Umbilical cord (tissue), 2 donors: Measurements from ENCODE around the gene SHANK3. TPM values are rescaled to one million over a fixed set of nuclear protein-coding genes. Genes with fewer than 3 reads are reported as not detected.
A peak's percentile ranks its signal among the peaks of the same experiment; 100 is the strongest.

Source experiments
- DNase-seq: peaks from one replicate; pipeline ENCODE4 v3.0.0-alpha.2; 2015; ENCODE audit warnings: low spot score
- total RNA-seq: library from RNA; depleted of rRNA; stranded (reverse); fragments of >200 nt; gene quantifications from one replicate; pipeline ENCODE4 v1.2.3, GENCODE V29; 2014; ENCODE audit warnings: low replicate concordance; ENCODE audit not compliant: insufficient read depth

SHANK3 gene
- total RNA-seq, 1 donor from 2014 or later, result 0.96 TPM

- no peak for DNase-seq
Observed at GRCh38 chr22:50698546-50698945, 25.9 kb downstream of the SHANK3 start.

GRCh38 chr22:50699001-50699755, 26.6 kb downstream of the SHANK3 start:
- DNase-seq, result no peak

DNA sequence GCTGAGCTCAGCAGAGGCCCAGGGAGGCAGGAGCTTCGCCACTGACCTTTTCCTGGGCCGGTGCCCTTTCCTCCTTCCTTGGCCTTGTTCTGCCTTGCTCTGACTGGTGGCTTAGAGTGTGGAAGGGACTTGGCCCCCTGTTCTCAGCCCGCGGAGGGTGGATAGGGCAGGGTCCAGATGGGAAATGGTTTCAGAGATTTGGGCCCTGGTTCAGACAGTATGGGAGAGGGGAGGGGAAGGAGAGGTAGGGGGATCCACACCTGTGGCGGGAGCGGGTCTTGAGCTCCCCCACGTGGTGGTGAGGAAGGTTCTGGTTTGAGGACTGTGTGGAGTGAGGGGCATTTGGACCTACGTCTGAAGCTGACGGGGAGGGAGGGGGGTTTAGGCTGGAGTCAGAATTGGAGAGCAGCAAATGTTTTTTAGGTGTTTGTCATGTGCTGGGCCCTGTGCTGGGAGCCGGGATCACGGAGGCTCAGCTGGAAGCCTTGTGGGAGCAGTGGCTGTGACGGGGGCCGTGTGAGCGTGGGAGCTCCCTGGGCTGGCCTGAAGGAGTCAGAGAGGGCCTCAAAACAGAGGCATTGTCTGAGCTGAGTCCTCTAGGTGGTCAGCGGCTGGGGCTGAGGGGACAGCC, 27.2 kb downstream of the SHANK3 start:
- no peak for DNase-seq

DNA sequence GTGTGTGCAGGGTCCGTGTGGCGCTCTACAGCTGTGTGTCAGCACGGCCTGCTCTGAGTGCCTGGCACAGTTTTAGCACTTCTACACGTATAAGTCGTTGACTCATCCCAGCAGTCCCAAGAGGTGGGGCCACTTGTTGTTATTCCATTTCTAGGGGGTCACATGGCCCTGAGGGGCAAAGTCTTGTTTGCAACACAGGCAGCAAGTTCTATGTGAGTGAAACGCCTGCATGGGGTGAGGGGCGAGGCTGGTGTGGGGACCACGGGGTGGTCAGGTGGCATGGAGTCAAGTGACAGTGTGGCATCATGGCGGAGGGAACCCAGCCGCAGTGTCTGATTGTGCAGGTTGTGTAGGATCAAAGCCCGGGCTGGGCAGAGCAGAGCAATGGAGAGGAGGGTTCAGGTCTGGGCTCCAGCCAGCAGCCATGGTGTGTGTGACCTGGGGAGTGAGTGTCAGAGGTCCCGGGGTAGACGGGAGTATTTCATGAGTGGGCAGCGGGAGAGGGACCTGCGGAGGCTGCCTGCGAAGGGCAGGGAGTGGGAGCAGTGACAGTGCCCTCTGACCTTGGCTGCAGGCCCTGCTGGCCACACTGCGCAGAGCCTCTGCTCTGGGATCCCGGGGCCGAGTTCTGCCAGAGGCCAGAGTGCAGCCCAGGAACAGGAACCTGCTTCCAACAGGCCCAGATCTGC, 27.9 kb downstream of the SHANK3 start:
- no peak for DNase-seq

DNA sequence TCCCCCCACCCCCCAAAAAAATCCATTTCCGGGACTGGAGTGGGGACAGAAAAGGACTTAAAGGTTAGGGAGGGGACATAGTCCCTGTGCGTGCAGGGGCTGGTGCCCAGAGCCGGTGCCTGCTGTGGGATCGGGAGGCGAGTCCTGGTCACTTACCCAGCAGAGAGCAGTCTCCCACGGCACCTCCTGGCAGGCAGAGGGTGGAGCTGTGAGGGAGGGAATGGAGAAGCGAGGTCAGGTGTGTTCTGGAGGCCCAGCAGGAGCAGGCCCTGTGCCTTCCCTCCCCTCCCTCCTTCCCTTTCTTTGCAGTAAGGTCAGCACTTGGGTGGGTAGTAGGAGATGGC, 28.4 kb downstream of the SHANK3 start:
- no peak for DNase-seq

DNA sequence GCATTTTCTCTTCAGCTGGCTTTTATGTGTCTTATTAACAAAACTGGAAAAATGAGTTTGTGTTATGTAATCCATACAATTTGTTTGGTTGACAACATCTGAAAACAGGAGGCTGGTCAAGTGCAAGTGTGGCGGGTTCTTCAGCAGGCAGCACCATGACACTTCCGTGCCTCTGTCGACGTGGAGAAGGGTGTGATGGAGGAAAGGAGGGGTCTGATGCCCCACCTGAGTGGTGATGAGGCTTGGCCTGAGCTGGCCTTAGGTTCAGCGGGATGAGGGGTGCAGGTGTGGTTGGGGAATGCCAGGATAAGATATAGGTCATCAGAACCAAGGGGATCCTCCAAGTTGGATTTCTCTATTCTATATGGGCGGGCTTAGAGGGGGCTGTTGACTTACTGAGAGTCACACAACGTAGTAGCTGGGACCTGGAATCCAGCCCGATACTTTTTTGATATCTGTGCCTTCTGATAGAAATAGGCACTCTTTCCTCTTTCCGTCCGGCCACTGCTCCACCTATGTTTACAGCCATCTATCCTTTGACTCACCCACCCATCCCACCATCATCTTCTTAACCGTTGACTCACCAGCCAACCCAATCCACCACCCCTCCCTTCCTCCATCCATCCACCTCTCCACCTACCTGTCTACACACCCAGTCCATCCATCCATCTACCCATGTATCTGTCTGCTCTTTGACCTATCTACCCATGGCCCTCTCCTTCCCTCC, 29.0 kb downstream of the SHANK3 start:
- no peak for DNase-seq

DNA sequence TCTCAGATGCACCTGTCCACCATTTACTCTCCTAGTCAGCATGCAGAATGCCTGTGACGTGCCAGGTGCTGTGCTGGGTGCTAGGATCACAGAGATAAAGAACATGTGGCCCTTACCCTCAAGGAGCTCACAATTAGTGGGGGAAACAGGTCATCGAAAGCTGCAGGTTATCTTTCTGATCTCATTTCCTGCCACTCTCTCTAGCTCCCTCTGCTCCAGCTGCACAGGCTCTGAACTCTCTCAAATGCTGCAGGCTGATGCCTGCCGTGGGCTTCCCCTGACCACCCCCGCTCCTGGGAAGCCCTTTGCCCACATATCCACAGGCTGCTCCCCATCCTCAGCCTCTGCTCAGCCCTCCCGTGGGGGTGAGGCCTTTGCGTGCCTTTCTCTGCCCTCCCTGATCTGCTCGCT, 29.6 kb downstream of the SHANK3 start:
- DNase-seq, result no peak

GRCh38 chr22:50702821-50703725, 30.4 kb downstream of the SHANK3 start:
- DNase-seq, result no peak

- no peak for DNase-seq
Observed at GRCh38 chr22:50703726-50704509, 31.3 kb downstream of the SHANK3 start.

DNA sequence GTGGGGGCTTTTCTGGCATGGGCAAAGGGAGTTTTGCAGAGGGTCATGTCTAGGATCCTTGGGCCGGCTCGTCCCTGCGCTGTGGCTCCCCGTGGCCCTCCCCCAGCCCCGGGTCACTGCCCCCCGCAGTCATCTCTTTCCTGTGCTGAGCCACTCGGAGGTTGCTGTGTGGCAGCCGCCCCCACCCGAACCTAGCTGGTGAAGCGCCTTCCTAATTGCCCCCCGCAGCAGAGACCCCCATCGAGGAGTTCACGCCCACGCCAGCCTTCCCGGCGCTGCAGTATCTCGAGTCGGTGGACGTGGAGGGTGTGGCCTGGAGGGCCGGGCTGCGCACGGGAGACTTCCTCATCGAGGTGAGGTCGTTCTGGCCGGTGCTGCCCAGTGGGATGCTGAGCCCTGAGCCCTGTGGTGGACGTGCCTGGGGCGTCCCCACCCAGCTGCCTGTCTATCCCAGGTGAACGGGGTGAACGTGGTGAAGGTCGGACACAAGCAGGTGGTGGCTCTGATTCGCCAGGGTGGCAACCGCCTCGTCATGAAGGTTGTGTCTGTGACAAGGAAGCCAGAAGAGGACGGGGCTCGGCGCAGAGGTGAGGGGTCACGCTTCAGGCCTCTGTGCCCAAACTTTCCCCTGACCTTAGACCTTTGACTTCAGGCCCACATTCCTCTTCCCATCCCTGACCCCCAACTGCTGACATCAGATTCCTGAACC, 32.0 kb downstream of the SHANK3 start:
- DNase-seq, result no peak

DNA sequence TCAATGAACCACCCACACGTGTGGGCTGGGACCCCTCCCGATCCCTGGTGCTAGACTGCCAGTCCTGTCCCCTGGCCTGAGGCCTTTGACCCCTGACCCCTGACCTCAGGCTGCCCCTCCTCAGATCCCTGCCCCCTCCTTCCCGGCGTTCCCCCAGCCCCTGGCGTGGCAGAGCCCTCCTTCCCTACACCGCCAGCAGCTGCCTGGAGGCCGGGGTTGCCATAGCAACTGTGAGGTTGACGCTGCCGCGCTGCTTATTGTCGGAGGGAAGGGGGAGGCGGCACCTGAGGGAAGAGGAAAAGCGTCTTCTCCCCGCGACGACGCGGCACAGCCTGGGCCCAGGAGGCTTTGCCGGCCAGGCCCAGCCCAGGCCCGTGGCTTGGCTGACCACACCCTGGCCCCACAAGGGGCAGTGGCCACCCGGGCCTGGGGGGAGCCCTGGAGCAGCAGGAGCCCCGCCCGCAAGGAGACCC, 32.6 kb downstream of the SHANK3 start:
- DNase-seq, result peak; percentile 87

GRCh38 chr22:50705851-50706351, 33.3 kb downstream of the SHANK3 start:
- DNase-seq, result no peak

DNA sequence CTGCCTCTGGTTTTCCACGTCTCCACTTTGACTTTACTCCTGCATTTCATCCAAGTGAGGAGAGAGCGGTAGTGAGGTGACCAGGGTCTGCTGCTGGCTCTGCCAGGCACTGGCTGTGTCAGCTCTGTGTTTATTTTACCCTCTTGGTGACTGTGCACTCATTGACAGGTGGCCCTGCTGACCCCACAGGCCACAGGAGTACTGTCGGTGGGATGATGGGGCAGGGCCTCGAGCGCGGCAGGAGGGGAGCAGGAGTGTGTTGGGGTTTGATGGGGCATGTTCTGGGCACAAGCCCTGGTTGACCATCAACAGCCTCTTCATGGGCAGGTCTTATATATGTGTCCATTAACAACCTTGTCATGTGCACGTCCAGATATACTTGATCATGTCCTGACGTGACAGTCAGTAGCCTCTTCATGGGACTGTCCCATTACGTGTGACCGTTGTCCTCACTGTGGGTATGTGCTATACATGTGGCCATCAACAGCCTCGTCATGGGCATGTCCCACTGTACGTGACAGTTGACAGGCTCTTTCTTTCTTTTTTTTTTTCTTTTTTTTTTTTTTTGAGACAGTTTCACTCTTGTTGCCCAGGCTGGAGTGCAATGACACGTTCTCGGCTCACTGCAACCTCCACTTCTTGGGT, 34.0 kb downstream of the SHANK3 start:
- no peak for DNase-seq

DNA sequence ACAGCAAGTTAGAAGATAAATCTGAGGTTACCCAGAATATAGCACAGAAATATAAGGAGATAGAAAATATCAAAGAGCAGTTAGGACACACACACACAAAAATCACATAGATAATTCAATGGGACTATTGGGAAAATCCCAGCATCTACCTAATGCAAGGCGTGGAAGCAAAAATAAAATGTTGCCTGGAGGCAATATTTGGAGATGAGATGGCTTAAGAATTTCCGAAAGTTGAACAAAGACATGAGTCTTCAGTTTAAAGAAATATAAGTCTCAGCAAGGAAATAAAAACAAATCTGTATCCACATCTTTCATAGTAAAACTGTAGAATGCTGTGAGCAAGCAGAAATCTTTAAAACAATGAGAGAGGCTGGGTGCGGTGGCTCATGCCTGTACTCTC, 35.9 kb downstream of the SHANK3 start:
- DNase-seq, result no peak

GRCh38 chr22:50708996-50709395, 36.4 kb downstream of the SHANK3 start:
- no peak for DNase-seq

- no peak for DNase-seq
Observed at GRCh38 chr22:50710221-50710620, 37.6 kb downstream of the SHANK3 start.

DNA sequence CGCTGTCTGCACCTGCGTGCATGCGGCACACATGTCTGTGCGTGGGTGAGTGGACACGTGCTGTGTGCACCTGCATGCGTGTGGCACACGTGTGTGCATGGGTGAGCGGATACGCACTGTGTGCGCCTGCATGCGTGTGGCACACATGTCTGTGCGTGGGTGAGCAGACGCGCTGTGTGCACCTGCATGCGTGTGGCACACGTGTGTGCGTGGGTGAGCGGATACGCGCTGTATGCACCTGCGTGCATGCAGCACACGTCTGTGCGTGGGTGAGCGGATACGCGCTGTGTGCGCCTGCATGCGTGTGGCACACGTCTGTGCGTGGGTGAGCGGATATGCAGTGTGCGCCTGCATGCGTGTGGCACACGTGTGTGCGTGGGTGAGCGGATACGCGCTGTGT, 38.3 kb downstream of the SHANK3 start:
- DNase-seq, result no peak

DNA sequence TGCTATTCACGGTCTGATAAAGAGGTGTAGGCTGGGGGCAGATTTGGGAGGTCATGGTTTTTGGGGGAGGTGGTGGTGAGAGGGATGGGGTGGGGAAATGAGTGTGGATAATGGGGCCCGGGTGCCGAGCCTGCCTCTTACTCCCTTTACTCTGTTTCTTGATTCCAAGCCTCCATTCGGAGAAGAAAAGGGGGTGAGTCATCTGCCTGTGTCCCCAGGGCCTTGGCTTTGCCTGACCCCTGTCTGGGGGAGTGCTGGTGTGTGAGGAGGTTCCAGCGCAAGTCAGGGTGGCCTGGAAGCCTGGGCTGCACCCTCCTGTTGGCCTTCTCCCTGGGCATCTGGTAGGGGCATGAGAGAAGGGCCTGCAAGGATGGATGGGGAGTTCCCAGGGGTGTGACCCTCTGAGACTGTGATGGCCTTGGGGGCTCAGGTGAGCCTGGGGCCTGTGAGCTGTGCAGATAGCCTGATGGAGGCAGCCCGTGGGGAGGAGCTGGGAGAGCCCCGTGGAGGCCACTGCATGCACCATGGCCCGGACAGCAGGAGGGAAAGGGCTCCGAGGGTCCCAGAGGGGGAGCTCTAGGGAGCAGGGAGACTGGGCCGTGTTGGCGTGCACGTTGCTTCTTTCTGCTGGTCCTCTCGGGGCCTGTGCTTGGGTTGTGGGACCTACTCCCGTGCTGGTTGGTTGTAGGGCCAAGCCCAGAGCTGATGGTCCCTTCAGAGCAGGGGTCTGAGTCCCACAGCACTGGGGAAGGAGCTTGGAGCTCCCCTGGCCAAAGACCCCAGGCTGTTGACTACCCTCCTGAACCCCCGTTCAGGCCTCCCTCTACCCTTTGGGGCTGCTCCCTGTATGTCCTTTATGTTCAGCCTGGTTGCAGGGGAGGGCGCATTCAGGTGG, 39.1 kb downstream of the SHANK3 start:
- no peak for DNase-seq
